GM23338 (cell line): ENCODE data around the gene OSBPL10.
"Not testable (repeated sequence)": the region's sequence is repeated elsewhere in the genome, so short reads cannot be mapped to it uniquely, and the experiment has no call there.

ENCODE experiments used
- CTCF ChIP-seq, 2 experiments: fragments of 200-600 bp in 1 of 2; sonication (generic) in 1 of 2; conservative IDR thresholded peaks; 2 replicates each; pipeline versions ENCODE4 v1.5.1 to v1.6.1; 2016 to 2017; ENCODE audit warnings: antibody characterized with exemption in 2 of 2, low read depth in 2 of 2, mild to moderate bottlenecking in 2 of 2, moderate library complexity in 1 of 2
- EZH2 ChIP-seq: fragments of 200-600 bp; sonication (generic); IDR thresholded peaks from one replicate; pipeline ENCODE4 v1.8.0; 2017; ENCODE audit warnings: antibody characterized with exemption, mild to moderate bottlenecking, low read depth; ENCODE audit not compliant: unreplicated experiment
- POLR2AphosphoS5 ChIP-seq: IDR thresholded peaks from 2 replicates; pipeline ENCODE4 v1.6.1; 2016; ENCODE audit warnings: antibody characterized with exemption, low read depth

GRCh38 chr3:31870111-31870510, 111.0 kb downstream of the OSBPL10 start:
- TF ChIP-seq CTCF (conservative IDR thresholded peaks at IDR 0.05; ENCODE audit: low read depth in 2 of 2); EZH2; POLR2AphosphoS5: not testable (repeated sequence)
